ENCODE results near the gene KNTC1. TPM values are rescaled to one million over a fixed set of nuclear protein-coding genes. Genes with fewer than 3 reads are reported as not detected.

The KNTC1 gene
- total RNA-seq, 1 experiment from 2014 or later = 71.3 TPM

- Histone ChIP-seq H3K9ac (ENCODE audit: extremely low read depth, insufficient read length, low read length) (no peak overlapping the region), H4K91ac (ENCODE audit: insufficient read length, low read depth, low read length) (no peak overlapping the region), H3K23me2 (ENCODE audit: insufficient read length, low read depth, low read length, poor library complexity, severe bottlenecking) (peaks cover 4% of the 10 kb centered on the region), H4K8ac (replicated peaks; ENCODE audit: insufficient read length, low read depth, low read length) (no peak overlapping the region), H3K18ac (ENCODE audit: insufficient read length, low read depth, low read length) (no peak overlapping the region), H3K4ac (ENCODE audit: low read depth, low read length) (no peak overlapping the region), H3K23ac (ENCODE audit: insufficient read length, low read depth, low read length) (peak overlapping the region; percentile 88), H2BK20ac (ENCODE audit: low read depth, low read length, poor library complexity, severe bottlenecking) (no peak overlapping the region), H2AK5ac (ENCODE audit: insufficient read length, low read length) (no peak overlapping the region), H3K79me1 (ENCODE audit: insufficient read depth, low read depth, low read length, poor library complexity, severe bottlenecking) (peaks cover 11% of the 10 kb centered on the region), H3K56ac (ENCODE audit: insufficient read length, low read depth, low read length) (no peak overlapping the region), H3K9me3 (ENCODE audit: control insufficient read depth, low read depth, low read length) (no peaks in the 10 kb centered on the region), H3K27me3 (ENCODE audit: insufficient read depth, low read length) (no peaks in the 10 kb centered on the region), H2BK12ac (ENCODE audit: insufficient read length, low read depth, low read length) (no peak overlapping the region), H3K4me1 (ENCODE audit: insufficient read depth, low read length) (no peaks in the 10 kb centered on the region), H3K79me2 (ENCODE audit: insufficient read depth, low read length) (peaks cover 41% of the 10 kb centered on the region), H3K14ac (ENCODE audit: insufficient read depth, low read length) (no peak overlapping the region), H3K27ac (ENCODE audit: insufficient read length, low read depth, low read length) (no peak overlapping the region), H3T11ph (ENCODE audit: low read length) (no peak overlapping the region), H2AFZ (ENCODE audit: low read length) (no peak overlapping the region), H2BK15ac (ENCODE audit: low read depth, low read length) (no peak overlapping the region), H2BK120ac (ENCODE audit: low read depth, low read length, poor library complexity, severe bottlenecking) (no peak overlapping the region), H4K20me1 (ENCODE audit: control insufficient read depth, insufficient read depth, insufficient read length) (no peaks in the 10 kb centered on the region), H2BK5ac (ENCODE audit: insufficient read length, low read length) (no peak overlapping the region), H3K4me2 (ENCODE audit: insufficient read depth, insufficient read length, low read length) (no peak overlapping the region), H4K5ac (ENCODE audit: insufficient read length, low read depth, low read length) (peak overlapping the region; percentile 51)
- TF ChIP-seq CTCF (conservative IDR thresholded peaks at IDR 0.05) = no peak
- peaks cover 19 to 20% of the 10 kb centered on the region in 2 experiments for H3K4me1 Mint-ChIP-seq
- peak overlapping the region; percentile 4 to 86 (median 65); a peak in 5 of 7 replicates for H3K27ac Mint-ChIP-seq
- H3K9me3 Mint-ChIP-seq = no peaks in the 10 kb centered on the region
- peak overlapping the region; percentile 93 to 95 for H3K4me3 Mint-ChIP-seq
- no peaks in the 10 kb centered on the region for H3K27me3 Mint-ChIP-seq (ENCODE audit: low read depth)
- no CpG with 5 or more reads among the region's 8 CpGs for WGBS (ENCODE audit: extremely low coverage, insufficient read length, low lambda C conversion rate)
- peaks cover 46 to 65% (median 63%) of the 10 kb centered on the region in 3 experiments for H3K36me3 Mint-ChIP-seq (ENCODE audit: insufficient read depth in 1 of 3, low read depth in 3 of 3)
- no peak for DNase-seq
Measured at GRCh38 chr12:122523280-122523679, 3.8 kb upstream of the KNTC1 start.

Data from H9 (cell line).